ENCODE measurements around the gene KLHDC4.

- no peak for TF ChIP-seq POLR2AphosphoS5 (IDR thresholded peaks at IDR 0.05; ENCODE audit: low read length)
- no peak for TF ChIP-seq RFX5 (IDR thresholded peaks at IDR 0.05; ENCODE audit: low read depth, low read length)
- no peak for TF ChIP-seq NR2C1 (IDR thresholded peaks at IDR 0.05)
- TF ChIP-seq CTCF (IDR thresholded peaks at IDR 0.05 in 2 of 3, conservative IDR thresholded peaks at IDR 0.05 in 1 of 3; ENCODE audit: control insufficient read depth in 2 of 3, extremely low read depth in 1 of 3, insufficient read depth in 1 of 3, low read depth in 3 of 3, low read length in 3 of 3): no peak
- TF ChIP-seq NR2C2 (IDR thresholded peaks at IDR 0.05; ENCODE audit: borderline replicate concordance, control insufficient read depth, insufficient read length, low read depth): no peak
- TF ChIP-seq ZBTB33 (IDR thresholded peaks at IDR 0.05): no peak
- TF ChIP-seq ETV6 (conservative IDR thresholded peaks at IDR 0.05 in 1 of 2, IDR thresholded peaks at IDR 0.05 in 1 of 2; ENCODE audit: borderline replicate concordance in 1 of 2, low read depth in 1 of 2): no peak
- TF ChIP-seq IRF3 (IDR thresholded peaks at IDR 0.05): no peak
- no peak for TF ChIP-seq RAD21 (IDR thresholded peaks at IDR 0.05; ENCODE audit: insufficient read depth, low read depth, low read length)
- TF ChIP-seq CEBPB (IDR thresholded peaks at IDR 0.05; ENCODE audit: borderline replicate concordance in 1 of 2, low read depth in 2 of 2, low read length in 2 of 2): no peak
Measured at GRCh38 chr16:87697256-87697655, 68.5 kb downstream of the KLHDC4 start.

Data from GM12878 (cell line).